ENCODE data around the gene TSHB. TPM values are rescaled to one million over a fixed set of nuclear protein-coding genes. Genes with fewer than 3 reads are reported as not detected.

The TSHB gene
- total RNA-seq, 2 donors from 2014 or later: not detected

DNA sequence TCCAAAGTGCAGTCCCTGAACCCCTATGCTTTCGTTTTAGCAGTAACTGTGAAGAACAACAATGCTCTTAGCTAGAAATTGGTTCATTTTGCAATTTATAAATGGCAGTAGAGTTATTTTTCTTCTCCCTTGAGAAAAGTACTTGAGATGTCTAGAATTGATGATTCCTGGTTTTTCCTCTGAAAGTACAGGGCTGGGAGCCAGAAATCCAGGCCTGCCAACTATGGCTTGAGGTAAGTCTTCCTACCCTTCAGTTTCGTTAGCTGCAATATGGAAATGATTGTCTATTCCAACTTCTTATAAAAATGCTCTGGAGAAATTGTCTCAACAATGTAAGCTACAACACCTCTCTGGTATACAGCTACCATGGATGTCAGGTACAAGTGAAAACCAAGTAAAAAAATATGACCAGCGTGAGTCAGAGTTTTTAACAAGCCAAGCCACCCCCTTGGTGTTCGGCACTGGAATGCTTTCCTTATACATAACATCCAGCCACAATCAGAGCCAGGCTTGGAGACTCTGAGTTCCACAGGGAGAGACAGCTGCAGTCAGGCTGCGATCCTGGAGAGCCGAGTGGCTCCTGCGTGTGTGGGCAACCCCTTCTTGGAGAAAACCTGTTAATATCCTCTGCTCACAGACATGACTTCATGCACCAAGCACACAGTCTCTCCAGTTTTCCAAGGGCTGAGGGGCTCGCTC is 37.7 kb downstream of the TSHB start:
- H3K27ac ChIP-seq (ENCODE audit: low read depth, low read length): no peak overlapping the region
- H3K27ac Mint-ChIP-seq: no peak overlapping the region

DNA sequence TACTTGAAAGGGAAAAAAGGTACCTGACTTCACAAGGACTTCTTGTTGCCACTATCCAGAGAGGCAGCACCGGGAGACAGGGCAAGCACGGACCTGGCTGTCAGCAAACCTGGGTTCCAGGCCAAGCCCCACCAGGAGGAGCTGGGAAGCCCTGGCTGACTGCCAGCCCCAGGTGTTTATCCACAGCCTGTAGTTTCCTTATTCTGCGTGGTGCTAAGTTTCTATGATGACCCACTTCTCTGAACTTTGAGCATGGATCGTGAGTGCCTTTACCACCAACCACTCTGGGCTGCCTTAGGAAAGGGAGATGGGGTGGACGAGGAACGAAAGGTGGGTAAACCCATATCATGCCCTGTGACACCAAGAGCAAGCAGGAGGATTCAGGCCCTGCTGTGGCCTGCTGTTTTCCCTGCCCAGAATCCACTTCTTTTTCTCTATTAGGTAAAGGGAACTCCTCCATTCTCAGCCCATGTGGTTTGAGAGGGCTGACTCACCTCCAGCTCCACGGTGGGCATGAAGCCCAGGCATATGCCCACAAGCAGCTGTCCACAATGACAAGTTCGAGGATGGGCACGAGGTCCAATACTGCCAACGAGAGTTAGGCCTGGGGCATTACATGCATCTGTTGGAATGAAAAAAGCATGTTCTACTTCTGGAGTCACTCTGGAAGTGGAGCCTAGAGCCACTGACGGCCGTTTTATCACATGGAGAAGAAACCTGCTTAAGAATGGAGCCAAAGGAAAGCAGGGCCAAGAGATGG is 39.4 kb downstream of the TSHB start:
- Mint-ChIP-seq H3K4me1 (no peaks in the 10 kb centered on the region), H3K4me3 (no peak overlapping the region), H3K27ac (no peak overlapping the region), H3K27me3 (ENCODE audit: insufficient read depth) (no peaks in the 10 kb centered on the region), H3K36me3 (ENCODE audit: low read depth) (no peaks in the 10 kb centered on the region), H3K9me3 (no peaks in the 10 kb centered on the region)
- no peak for DNase-seq
- Histone ChIP-seq H3K9me3 (ENCODE audit: control insufficient read depth, low read length) (no peaks in the 10 kb centered on the region), H3K9ac (ENCODE audit: extremely low read depth, low read length, poor library complexity, severe bottlenecking) (no peak overlapping the region), H3K36me3 (ENCODE audit: control insufficient read depth, insufficient read depth, low read length) (no peaks in the 10 kb centered on the region), H3K4me3 (ENCODE audit: low read length) (no peak overlapping the region), H3K4me1 (ENCODE audit: control insufficient read depth, insufficient read depth, low read length) (no peaks in the 10 kb centered on the region), H3K27me3 (ENCODE audit: control insufficient read depth, insufficient read depth, low read length, poor library complexity, severe bottlenecking) (no peaks in the 10 kb centered on the region), H3K27ac (ENCODE audit: low read depth, low read length) (no peak overlapping the region)
- 94% methylated on average over 11 to 12 of the region's 12 CpGs for WGBS, 2 experiments (ENCODE audit: insufficient coverage in 1 of 2, insufficient read length in 1 of 2)
- TF ChIP-seq, protein P1, sequence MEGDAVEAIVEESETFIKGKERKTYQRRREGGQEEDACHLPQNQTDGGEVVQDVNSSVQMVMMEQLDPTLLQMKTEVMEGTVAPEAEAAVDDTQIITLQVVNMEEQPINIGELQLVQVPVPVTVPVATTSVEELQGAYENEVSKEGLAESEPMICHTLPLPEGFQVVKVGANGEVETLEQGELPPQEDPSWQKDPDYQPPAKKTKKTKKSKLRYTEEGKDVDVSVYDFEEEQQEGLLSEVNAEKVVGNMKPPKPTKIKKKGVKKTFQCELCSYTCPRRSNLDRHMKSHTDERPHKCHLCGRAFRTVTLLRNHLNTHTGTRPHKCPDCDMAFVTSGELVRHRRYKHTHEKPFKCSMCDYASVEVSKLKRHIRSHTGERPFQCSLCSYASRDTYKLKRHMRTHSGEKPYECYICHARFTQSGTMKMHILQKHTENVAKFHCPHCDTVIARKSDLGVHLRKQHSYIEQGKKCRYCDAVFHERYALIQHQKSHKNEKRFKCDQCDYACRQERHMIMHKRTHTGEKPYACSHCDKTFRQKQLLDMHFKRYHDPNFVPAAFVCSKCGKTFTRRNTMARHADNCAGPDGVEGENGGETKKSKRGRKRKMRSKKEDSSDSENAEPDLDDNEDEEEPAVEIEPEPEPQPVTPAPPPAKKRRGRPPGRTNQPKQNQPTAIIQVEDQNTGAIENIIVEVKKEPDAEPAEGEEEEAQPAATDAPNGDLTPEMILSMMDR (conservative IDR thresholded peaks at IDR 0.05): no peak

More for the DNA sequence above, 37.7 kb downstream of the TSHB start:
- DNase-seq: no peak
- Mint-ChIP-seq H3K36me3 (ENCODE audit: low read depth) (no peaks in the 10 kb centered on the region), H3K27me3 (ENCODE audit: insufficient read depth) (no peaks in the 10 kb centered on the region), H3K4me1 (no peaks in the 10 kb centered on the region), H3K4me3 (no peak overlapping the region), H3K9me3 (no peaks in the 10 kb centered on the region)
- no peaks in the 10 kb centered on the region for H3K4me1 ChIP-seq (ENCODE audit: control insufficient read depth, insufficient read depth, low read length)
- TF ChIP-seq, protein P1 (conservative IDR thresholded peaks at IDR 0.05): no peak
- H3K36me3 ChIP-seq (ENCODE audit: control insufficient read depth, insufficient read depth, low read length): no peaks in the 10 kb centered on the region
- WGBS, 2 experiments (ENCODE audit: insufficient coverage in 1 of 2, insufficient read length in 1 of 2): 94% methylated on average over 2 to 8 of the region's 8 CpGs
- H3K27me3 ChIP-seq (ENCODE audit: control insufficient read depth, insufficient read depth, low read length, poor library complexity, severe bottlenecking): no peaks in the 10 kb centered on the region
- no peak overlapping the region for H3K4me3 ChIP-seq (ENCODE audit: low read length)
- H3K9me3 ChIP-seq (ENCODE audit: control insufficient read depth, low read length): no peaks in the 10 kb centered on the region
- H3K9ac ChIP-seq (ENCODE audit: extremely low read depth, low read length, poor library complexity, severe bottlenecking): no peak overlapping the region

DNA sequence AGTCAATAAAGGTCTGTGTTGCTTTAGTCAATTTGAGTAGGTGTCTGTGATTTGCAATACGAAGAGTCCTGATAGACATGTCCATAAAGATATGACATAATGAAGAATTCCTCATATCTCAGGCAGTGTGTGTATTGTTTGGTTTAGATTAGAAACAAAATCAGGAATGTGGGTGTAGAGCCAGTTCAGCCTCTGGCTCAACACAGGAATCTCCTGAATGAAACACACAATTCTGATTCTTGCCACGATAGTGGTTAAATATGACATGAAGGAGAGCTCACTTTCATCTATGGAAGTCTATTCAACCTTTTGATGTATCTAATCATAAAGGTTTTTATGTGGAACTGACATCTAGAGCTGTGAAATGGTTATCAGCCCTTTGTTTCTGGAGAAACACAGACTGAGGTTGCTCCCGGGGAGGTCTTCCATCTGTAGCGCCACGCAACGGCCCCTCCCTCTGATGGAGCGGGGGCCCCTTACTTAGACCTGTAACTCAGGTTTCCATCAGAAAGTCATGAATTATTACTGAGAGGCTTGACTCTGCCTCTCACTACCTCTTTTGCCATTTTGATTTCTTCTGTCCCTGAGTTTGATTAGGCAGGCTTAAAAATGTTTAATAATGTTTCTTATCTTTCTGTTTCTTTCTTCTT is 40.2 kb downstream of the TSHB start:
- TF ChIP-seq, protein P1 (conservative IDR thresholded peaks at IDR 0.05): no peak
- no peaks in the 10 kb centered on the region for H3K4me1 ChIP-seq (ENCODE audit: control insufficient read depth, insufficient read depth, low read length)
- 93% methylated on average over 5 to 7 of the region's 7 CpGs for WGBS, 2 experiments (ENCODE audit: insufficient coverage in 1 of 2, insufficient read length in 1 of 2)
- H3K27ac ChIP-seq (ENCODE audit: low read depth, low read length): no peak overlapping the region
- Mint-ChIP-seq H3K4me3 (no peak overlapping the region), H3K4me1 (no peaks in the 10 kb centered on the region), H3K9me3 (no peaks in the 10 kb centered on the region), H3K27me3 (ENCODE audit: insufficient read depth) (peaks cover under 1% of the 10 kb centered on the region), H3K36me3 (ENCODE audit: low read depth) (no peaks in the 10 kb centered on the region), H3K27ac (no peak overlapping the region)
- H3K36me3 ChIP-seq (ENCODE audit: control insufficient read depth, insufficient read depth, low read length): no peaks in the 10 kb centered on the region
- H3K9ac ChIP-seq (ENCODE audit: extremely low read depth, low read length, poor library complexity, severe bottlenecking): no peak overlapping the region
- H3K4me3 ChIP-seq (ENCODE audit: low read length): no peak overlapping the region
- H3K9me3 ChIP-seq (ENCODE audit: control insufficient read depth, low read length): no peaks in the 10 kb centered on the region
- no peak for DNase-seq
- H3K27me3 ChIP-seq (ENCODE audit: control insufficient read depth, insufficient read depth, low read length, poor library complexity, severe bottlenecking): no peaks in the 10 kb centered on the region

Data from endodermal cell (in vitro differentiated cells).